Measurements from ENCODE around the gene PMAIP1.
"Not testable (repeated sequence)": the region's sequence is repeated elsewhere in the genome, so short reads cannot be mapped to it uniquely, and the experiment has no call there.

PMAIP1 gene

GRCh38 chr18:59885579-59886163 is 14.1 kb upstream of the PMAIP1 start:
- H3K4me1 ChIP-seq (ENCODE audit: control insufficient read depth, insufficient read depth, low read length) = peaks cover 12% of the 10 kb centered on the region
- no peaks in the 10 kb centered on the region for H3K27me3 ChIP-seq (ENCODE audit: control insufficient read depth, insufficient read depth, low read length)
- no peaks in the 10 kb centered on the region for H3K36me3 ChIP-seq (ENCODE audit: control insufficient read depth, insufficient read depth, low read length)
- no peak overlapping the region for H3K9ac ChIP-seq (ENCODE audit: low read depth, low read length)
- no peaks in the 10 kb centered on the region for H3K9me3 ChIP-seq (ENCODE audit: control insufficient read depth, insufficient read depth, low read length)
- no peak overlapping the region for H3K4me3 ChIP-seq (ENCODE audit: low read depth, low read length)
- H3K27ac ChIP-seq (ENCODE audit: low read depth, low read length) = no peak overlapping the region

DNA sequence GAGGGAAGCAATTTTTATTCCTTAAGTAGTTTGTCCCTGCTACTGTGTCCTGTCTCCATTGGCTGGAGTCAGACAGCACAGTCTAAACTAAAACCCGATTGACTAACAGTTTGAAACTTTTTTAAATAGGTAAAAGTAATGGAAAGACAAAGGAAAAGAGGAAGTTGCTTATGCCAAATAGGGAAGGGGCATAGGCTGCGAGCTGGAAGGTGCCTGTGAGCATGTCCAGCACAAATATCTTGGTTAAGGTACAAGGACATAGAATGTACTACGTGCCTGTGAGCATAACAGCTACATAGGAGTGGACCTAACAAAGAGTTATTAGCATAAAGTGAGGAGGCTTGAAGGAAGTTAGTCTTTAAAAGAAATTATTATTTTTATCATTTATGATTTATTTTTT is 13.4 kb upstream of the PMAIP1 start:
- not testable (repeated sequence) for H3K27me3 ChIP-seq (ENCODE audit: control insufficient read depth, insufficient read depth, low read length); H3K9me3 ChIP-seq (ENCODE audit: control insufficient read depth, insufficient read depth, low read length); H3K4me3 ChIP-seq (ENCODE audit: low read depth, low read length); H3K9ac ChIP-seq (ENCODE audit: low read depth, low read length); H3K36me3 ChIP-seq (ENCODE audit: control insufficient read depth, insufficient read depth, low read length); H3K27ac ChIP-seq (ENCODE audit: low read depth, low read length)
- H3K4me1 ChIP-seq (ENCODE audit: control insufficient read depth, insufficient read depth, low read length) = peaks cover 12% of the 10 kb centered on the region

DNA sequence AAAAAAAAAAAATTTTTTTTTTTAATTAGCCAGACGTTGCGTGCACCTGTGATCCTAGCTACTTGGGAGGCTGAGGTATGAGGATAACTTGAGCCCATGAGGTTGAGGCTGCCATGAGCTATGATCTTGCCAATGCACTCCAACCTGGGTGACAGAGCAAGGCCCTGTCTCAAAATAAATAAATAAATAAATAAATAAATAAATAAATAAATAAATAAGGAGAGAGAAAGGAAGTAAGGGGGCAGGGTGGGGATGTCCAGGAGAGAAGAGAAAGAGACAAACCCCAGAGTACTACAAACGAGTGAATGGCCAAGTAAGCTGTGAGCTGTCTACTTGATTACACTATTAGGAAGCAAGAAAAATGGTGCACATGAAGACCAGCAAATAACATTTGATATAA is 7.7 kb upstream of the PMAIP1 start:
- Histone ChIP-seq H3K9me3 (ENCODE audit: control insufficient read depth, insufficient read depth, low read length) (no peaks in the 10 kb centered on the region), H3K27me3 (ENCODE audit: control insufficient read depth, insufficient read depth, low read length) (peaks cover 3% of the 10 kb centered on the region; the same call in 1 of the 2 replicates), H3K36me3 (ENCODE audit: control insufficient read depth, insufficient read depth, low read length) (no peaks in the 10 kb centered on the region), H3K4me1 (ENCODE audit: control insufficient read depth, insufficient read depth, low read length) (peaks cover 3% of the 10 kb centered on the region), H3K27ac (ENCODE audit: low read depth, low read length) (no peak overlapping the region), H3K9ac (ENCODE audit: low read depth, low read length) (no peak overlapping the region), H3K4me3 (ENCODE audit: low read depth, low read length) (no peak overlapping the region)

DNA sequence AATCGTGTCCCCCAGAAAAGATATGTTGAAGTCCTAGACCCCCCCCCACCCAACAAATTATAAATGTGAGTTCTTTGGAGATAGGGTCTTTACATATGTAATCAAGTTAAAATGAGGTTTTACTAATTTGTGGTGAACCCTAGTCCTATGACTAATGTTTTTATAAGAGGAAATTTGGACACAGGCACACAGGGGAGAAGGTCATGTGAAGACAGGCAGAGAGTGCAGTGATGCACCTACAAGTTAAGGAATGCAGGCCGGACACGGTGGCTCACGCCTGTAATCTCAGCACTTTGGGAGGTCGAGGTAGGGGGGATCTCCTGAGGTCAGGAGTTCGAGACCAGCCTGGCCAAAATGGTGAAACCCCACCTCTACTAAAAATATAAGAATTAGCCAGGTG is 5.8 kb upstream of the PMAIP1 start:
- Histone ChIP-seq H3K4me1 (ENCODE audit: control insufficient read depth, insufficient read depth, low read length) (peaks cover 14% of the 10 kb centered on the region), H3K27me3 (ENCODE audit: control insufficient read depth, insufficient read depth, low read length) (peaks cover 5% of the 10 kb centered on the region; the same call in 1 of the 2 replicates), H3K27ac (ENCODE audit: low read depth, low read length) (no peak overlapping the region), H3K9me3 (ENCODE audit: control insufficient read depth, insufficient read depth, low read length) (no peaks in the 10 kb centered on the region), H3K36me3 (ENCODE audit: control insufficient read depth, insufficient read depth, low read length) (no peaks in the 10 kb centered on the region), H3K9ac (ENCODE audit: low read depth, low read length) (no peak overlapping the region), H3K4me3 (ENCODE audit: low read depth, low read length) (no peak overlapping the region)

DNA sequence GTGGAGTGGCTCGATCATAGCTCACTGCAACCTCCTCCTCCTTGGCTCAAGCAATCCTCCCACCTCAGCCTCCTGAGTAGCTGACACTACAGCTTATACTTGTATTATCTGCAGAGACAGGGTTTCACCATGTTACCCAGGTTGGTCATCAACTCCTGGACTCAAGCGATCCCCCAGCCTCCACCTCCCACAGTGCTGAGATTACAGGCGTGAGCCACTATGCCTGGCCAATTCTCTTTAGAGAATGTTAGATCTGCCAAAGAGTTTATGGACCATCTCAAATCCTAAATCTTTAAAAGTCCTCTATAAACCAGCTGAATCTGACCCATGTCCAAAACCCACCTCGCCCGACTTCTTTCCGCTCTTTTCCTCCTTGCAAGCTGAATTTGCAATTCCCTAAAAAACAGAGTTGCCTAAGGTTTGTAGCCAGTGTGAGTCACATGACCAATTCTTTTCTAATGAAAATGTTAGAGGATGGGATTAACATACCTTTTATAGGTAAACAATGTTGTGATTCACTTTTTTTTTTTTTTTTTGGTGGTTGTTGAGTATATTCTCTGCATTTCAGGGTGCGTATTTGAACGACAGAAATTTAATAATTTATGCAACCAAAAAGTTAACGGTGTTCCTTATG is 2.4 kb upstream of the PMAIP1 start:
- peak overlapping the region; percentile 93 for H3K27ac ChIP-seq (ENCODE audit: low read depth, low read length)
- H3K4me3 ChIP-seq (ENCODE audit: low read depth, low read length) = peak overlapping the region; percentile 73
- H3K36me3 ChIP-seq (ENCODE audit: control insufficient read depth, insufficient read depth, low read length) = peaks cover 9% of the 10 kb centered on the region
- H3K9ac ChIP-seq (ENCODE audit: low read depth, low read length) = no peak overlapping the region
- peaks cover 19% of the 10 kb centered on the region for H3K4me1 ChIP-seq (ENCODE audit: control insufficient read depth, insufficient read depth, low read length)
- no peaks in the 10 kb centered on the region for H3K9me3 ChIP-seq (ENCODE audit: control insufficient read depth, insufficient read depth, low read length)
- H3K27me3 ChIP-seq (ENCODE audit: control insufficient read depth, insufficient read depth, low read length) = peaks cover 5% of the 10 kb centered on the region; the same call in 1 of the 2 replicates

GRCh38 chr18:59898093-59898492 is 1.7 kb upstream of the PMAIP1 start:
- Histone ChIP-seq H3K27ac (ENCODE audit: low read depth, low read length) (peak overlapping the region; percentile 93), H3K4me3 (ENCODE audit: low read depth, low read length) (peak overlapping the region; percentile 73), H3K36me3 (ENCODE audit: control insufficient read depth, insufficient read depth, low read length) (peaks cover 15% of the 10 kb centered on the region), H3K9me3 (ENCODE audit: control insufficient read depth, insufficient read depth, low read length) (no peaks in the 10 kb centered on the region), H3K9ac (ENCODE audit: low read depth, low read length) (no peak overlapping the region), H3K27me3 (ENCODE audit: control insufficient read depth, insufficient read depth, low read length) (peaks cover 5% of the 10 kb centered on the region; the same call in 1 of the 2 replicates), H3K4me1 (ENCODE audit: control insufficient read depth, insufficient read depth, low read length) (peaks cover 25% of the 10 kb centered on the region)

GRCh38 chr18:59898609-59899297 is 1.0 kb upstream of the PMAIP1 start:
- H3K9ac ChIP-seq (ENCODE audit: low read depth, low read length) = peak overlapping the region; percentile 42; the same call in 1 of the 2 replicates
- peak overlapping the region; percentile 93 for H3K27ac ChIP-seq (ENCODE audit: low read depth, low read length)
- peak overlapping the region; percentile 73 for H3K4me3 ChIP-seq (ENCODE audit: low read depth, low read length)
- peaks cover 5% of the 10 kb centered on the region; the same call in 1 of the 2 replicates for H3K27me3 ChIP-seq (ENCODE audit: control insufficient read depth, insufficient read depth, low read length)
- H3K9me3 ChIP-seq (ENCODE audit: control insufficient read depth, insufficient read depth, low read length) = no peaks in the 10 kb centered on the region
- H3K4me1 ChIP-seq (ENCODE audit: control insufficient read depth, insufficient read depth, low read length) = peaks cover 31% of the 10 kb centered on the region
- peaks cover 22% of the 10 kb centered on the region for H3K36me3 ChIP-seq (ENCODE audit: control insufficient read depth, insufficient read depth, low read length)

GRCh38 chr18:59900222-59901128 is 679 bp downstream of the PMAIP1 start:
- H3K4me1 ChIP-seq (ENCODE audit: control insufficient read depth, insufficient read depth, low read length) = peaks cover 49% of the 10 kb centered on the region
- H3K36me3 ChIP-seq (ENCODE audit: control insufficient read depth, insufficient read depth, low read length) = peaks cover 29% of the 10 kb centered on the region
- H3K4me3 ChIP-seq (ENCODE audit: low read depth, low read length) = peak overlapping the region; percentile 73
- peak overlapping the region; percentile 93 for H3K9ac ChIP-seq (ENCODE audit: low read depth, low read length)
- no peaks in the 10 kb centered on the region for H3K9me3 ChIP-seq (ENCODE audit: control insufficient read depth, insufficient read depth, low read length)
- peak overlapping the region; percentile 95 for H3K27ac ChIP-seq (ENCODE audit: low read depth, low read length)
- peaks cover 5% of the 10 kb centered on the region; the same call in 1 of the 2 replicates for H3K27me3 ChIP-seq (ENCODE audit: control insufficient read depth, insufficient read depth, low read length)

DNA sequence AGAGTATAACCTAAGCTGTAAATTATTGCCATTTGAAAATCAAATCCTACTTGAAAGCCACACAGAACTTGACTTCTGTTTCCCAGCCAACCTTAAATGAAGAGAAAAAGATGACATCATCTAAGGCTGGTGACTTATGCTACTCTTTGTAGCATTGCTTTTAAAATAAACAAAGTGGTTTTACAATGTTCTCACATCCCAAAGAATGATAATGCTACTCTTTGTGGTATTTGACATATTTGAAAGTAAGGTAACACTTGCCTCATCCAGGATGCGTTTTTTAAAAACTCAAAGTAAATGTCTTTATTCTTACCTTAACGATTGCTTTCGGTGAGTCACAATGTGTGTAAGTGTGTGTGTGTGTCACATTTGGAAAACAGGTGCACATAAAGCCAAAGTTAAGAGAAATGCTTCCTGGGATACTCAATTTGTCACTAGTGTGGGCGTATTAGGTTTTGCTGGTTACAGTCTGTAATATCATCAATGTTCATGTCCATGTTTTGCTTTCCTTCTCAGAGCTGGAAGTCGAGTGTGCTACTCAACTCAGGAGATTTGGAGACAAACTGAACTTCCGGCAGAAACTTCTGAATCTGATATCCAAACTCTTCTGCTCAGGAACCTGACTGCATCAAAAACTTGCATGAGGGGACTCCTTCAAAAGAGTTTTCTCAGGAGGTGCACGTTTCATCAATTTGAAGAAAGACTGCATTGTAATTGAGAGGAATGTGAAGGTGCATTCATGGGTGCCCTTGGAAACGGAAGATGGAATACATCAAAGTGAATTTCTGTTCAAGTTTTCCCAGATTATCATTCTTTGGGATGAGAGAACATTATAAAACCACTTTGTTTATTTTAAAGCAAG is 2.6 kb downstream of the PMAIP1 start:
- Histone ChIP-seq H3K9ac (ENCODE audit: low read depth, low read length) (peak overlapping the region; percentile 93), H3K27me3 (ENCODE audit: control insufficient read depth, insufficient read depth, low read length) (0 out of 2 replicates have a peak, but pooled peaks cover 2% of the 10 kb centered on the region), H3K9me3 (ENCODE audit: control insufficient read depth, insufficient read depth, low read length) (no peaks in the 10 kb centered on the region), H3K36me3 (ENCODE audit: control insufficient read depth, insufficient read depth, low read length) (peaks cover 29% of the 10 kb centered on the region), H3K4me1 (ENCODE audit: control insufficient read depth, insufficient read depth, low read length) (peaks cover 55% of the 10 kb centered on the region), H3K27ac (ENCODE audit: low read depth, low read length) (peak overlapping the region; percentile 42), H3K4me3 (ENCODE audit: low read depth, low read length) (peak overlapping the region; percentile 73)

Measured in HUES48 (cell line).